Mammary epithelial cell (primary cell): Measurements from ENCODE around the gene CHST7.

Experiments
- CTCF ChIP-seq, 2 donors: IDR thresholded peaks in 1 of 2; conservative IDR thresholded peaks in 1 of 2; 2 replicates each; pipeline ENCODE4 v1.5.1; 2011 to 2012; ENCODE audit warnings: inconsistent platforms in 2 of 2, low read length in 2 of 2, mild to moderate bottlenecking in 2 of 2, control low read depth in 1 of 2, low read depth in 1 of 2; ENCODE audit not compliant: insufficient read depth in 1 of 2; ENCODE audit errors: extremely low read depth in 1 of 2
- EZH2 ChIP-seq: IDR thresholded peaks from 2 replicates; pipeline ENCODE4 v1.6.1; 2012; ENCODE audit warnings: low read length, inconsistent platforms, borderline replicate concordance

- TF ChIP-seq CTCF (conservative IDR thresholded peaks at IDR 0.05 in 1 of 2, IDR thresholded peaks at IDR 0.05 in 1 of 2; ENCODE audit: extremely low read depth in 1 of 2, insufficient read depth in 1 of 2, low read depth in 1 of 2, low read length in 2 of 2) (no peak), EZH2 (no peak)
Measured at GRCh38 chrX:46601283-46601682, 27.7 kb downstream of the CHST7 start.
